Upper lobe of left lung (tissue), 4 donors: ENCODE data around the gene DGKI.

Experiments used
- CTCF ChIP-seq, 6 experiments: fragments of 450-650 bp in 4 of 6; fragments of 200-600 bp in 2 of 6; sonication (generic) in 2 of 6; IDR thresholded peaks; one replicate each; pipeline ENCODE4 v1.5.1; 2016 to 2019; ENCODE audit warnings: antibody characterized with exemption in 6 of 6
- EP300 ChIP-seq, 4 donors: sonication (generic); formaldehyde crosslinking; IDR thresholded peaks; one replicate each; pipeline ENCODE4 v1.5.1; 2017; ENCODE audit warnings: antibody characterized with exemption in 4 of 4, control low read depth in 2 of 4
- POLR2A ChIP-seq, 4 donors: fragments of 450-650 bp; IDR thresholded peaks; one replicate each; pipeline ENCODE4 v1.5.1; 2016 to 2017; ENCODE audit warnings: antibody characterized with exemption in 4 of 4, mild to moderate bottlenecking in 2 of 4

- TF ChIP-seq CTCF (IDR thresholded peaks at IDR 0.05), result no peak
- no peak for TF ChIP-seq POLR2A (IDR thresholded peaks at IDR 0.05)
- TF ChIP-seq EP300 (IDR thresholded peaks at IDR 0.05), result no peak
Measured at GRCh38 chr7:137885678-137886077, 38.9 kb upstream of the DGKI start.
